GM18873 (cell line): Measurements from ENCODE around the gene ZNF146.
"Not testable (repeated sequence)": the region's sequence is repeated elsewhere in the genome, so short reads cannot be mapped to it uniquely, and the experiment has no call there.

Experiments used
- ATAC-seq: cut with Tn5 transposase; IDR thresholded peaks from one replicate; pipeline ENCODE4 v1.9.1; 2021; ENCODE audit warnings: mild to moderate bottlenecking, moderate library complexity, moderate number of reproducible peaks; ENCODE audit not compliant: unreplicated experiment, low FRiP score

Gene ZNF146

GRCh38 chr19:36214386-36215275 lies at the start of gene ZNF146, which contains the start of gene ZNF565:
TSS of gene ZNF146 (plus strand) at chr19:36215106. CDS start at chr19:36236441, 21,335 bp downstream.
TSS of gene ZNF565 (minus strand) at chr19:36214665. CDS start at chr19:36201985, 12,680 bp downstream.
- ATAC-seq, result peak; percentile 76

- no peak for ATAC-seq
Measured at GRCh38 chr19:36169084-36169760, 45.7 kb upstream of the ZNF146 start.

GRCh38 chr19:36172852-36173251 lies 42.1 kb upstream of the ZNF146 start:
- no peak for ATAC-seq

GRCh38 chr19:36173846-36174245 lies 41.1 kb upstream of the ZNF146 start:
- not testable (repeated sequence) for ATAC-seq

GRCh38 chr19:36179077-36179476 lies 35.8 kb upstream of the ZNF146 start:
- ATAC-seq, result not testable (repeated sequence)

GRCh38 chr19:36182612-36183244 lies 32.2 kb upstream of the ZNF146 start:
- ATAC-seq, result no peak

- ATAC-seq, result no peak
Measured at GRCh38 chr19:36183245-36183628, 31.7 kb upstream of the ZNF146 start.

GRCh38 chr19:36186722-36187121 lies 28.2 kb upstream of the ZNF146 start:
- not testable (repeated sequence) for ATAC-seq

GRCh38 chr19:36196249-36196648 lies 18.7 kb upstream of the ZNF146 start:
- ATAC-seq, result no peak

GRCh38 chr19:36198119-36198518 lies 16.8 kb upstream of the ZNF146 start:
- ATAC-seq, result no peak

- ATAC-seq, result no peak
Measured at GRCh38 chr19:36201684-36202083, 13.2 kb upstream of the ZNF146 start.

- ATAC-seq, result no peak
Measured at GRCh38 chr19:36203293-36203692, 11.6 kb upstream of the ZNF146 start.

GRCh38 chr19:36207605-36208252 lies 7.2 kb upstream of the ZNF146 start:
- ATAC-seq, result no peak

GRCh38 chr19:36209372-36209771 lies 5.5 kb upstream of the ZNF146 start:
- no peak for ATAC-seq

- no peak for ATAC-seq
Measured at GRCh38 chr19:36210497-36210896, 4.4 kb upstream of the ZNF146 start.

- no peak for ATAC-seq
Measured at GRCh38 chr19:36212895-36213294, 2.0 kb upstream of the ZNF146 start.

- no peak for ATAC-seq
Measured at GRCh38 chr19:36215276-36216123, 594 bp downstream of the ZNF146 start.

- no peak for ATAC-seq
Measured at GRCh38 chr19:36221474-36221873, 6.6 kb downstream of the ZNF146 start.

- ATAC-seq, result no peak
Measured at GRCh38 chr19:36222503-36222902, 7.6 kb downstream of the ZNF146 start.
